ENCODE data around the gene SORCS3.
"Not testable (repeated sequence)": the region's sequence is repeated elsewhere in the genome, so short reads cannot be mapped to it uniquely, and the experiment has no call there.

Gene SORCS3

DNA sequence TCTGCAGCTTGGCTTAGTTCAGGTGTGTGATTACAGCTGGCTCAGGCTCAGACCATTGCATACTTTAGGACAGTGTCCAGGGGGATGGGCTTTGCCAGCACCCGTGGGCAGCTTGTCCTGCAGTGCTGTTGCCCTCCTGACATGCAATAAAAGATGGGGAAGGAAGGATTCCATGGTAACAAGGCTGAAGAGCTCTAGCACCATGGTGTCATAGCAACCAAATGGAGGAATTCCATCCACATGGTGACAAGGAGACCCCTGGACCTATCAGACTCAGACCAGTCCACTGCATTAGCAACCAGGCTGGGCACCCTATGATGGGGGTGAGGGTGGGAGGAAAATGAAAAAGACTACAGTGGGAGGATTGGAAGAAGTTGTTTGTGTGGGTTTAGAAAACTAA is 49.9 kb downstream of the SORCS3 start:
- DNase-seq (ENCODE audit: low spot score), result no peak

DNA sequence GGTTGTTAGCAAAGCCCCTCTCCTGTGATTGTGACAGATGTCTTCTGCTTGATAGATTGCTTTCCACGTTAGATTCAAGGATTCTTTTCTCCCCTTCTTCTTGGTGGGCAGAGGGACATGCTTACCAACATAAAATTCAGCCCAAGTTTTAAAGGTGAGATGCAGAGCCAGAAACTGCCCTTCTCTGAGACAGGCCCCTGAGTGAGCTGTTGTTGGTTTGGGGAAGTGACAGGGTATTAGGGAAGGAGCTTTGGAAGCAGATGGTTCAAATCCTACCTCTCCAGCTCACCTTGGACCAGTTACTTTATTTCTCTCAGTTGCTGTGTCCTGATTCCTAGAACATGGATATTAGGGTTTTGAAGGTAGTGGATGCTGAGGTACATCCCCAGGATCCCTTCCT is 53.0 kb downstream of the SORCS3 start:
- DNase-seq (ENCODE audit: low spot score), result no peak

DNA sequence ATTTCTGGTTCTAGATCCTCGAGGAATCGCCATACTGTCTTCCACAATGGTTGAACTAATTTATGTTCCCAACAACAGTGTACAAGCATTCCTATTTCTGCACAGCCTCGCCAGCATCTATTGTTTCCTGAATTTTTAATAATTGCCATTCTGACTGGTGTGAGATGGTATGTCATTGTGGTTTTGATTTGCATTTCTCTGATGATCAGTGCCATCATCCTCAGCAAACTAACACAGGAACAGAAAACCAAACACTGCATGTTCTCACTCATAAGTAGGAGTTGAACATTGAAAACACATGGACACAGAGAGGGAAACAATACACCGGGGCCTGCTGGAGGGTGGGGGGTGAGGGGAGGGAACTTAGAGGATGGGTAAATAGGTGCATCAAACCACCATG is 62.2 kb downstream of the SORCS3 start:
- not testable (repeated sequence) for DNase-seq (ENCODE audit: low spot score)

DNA sequence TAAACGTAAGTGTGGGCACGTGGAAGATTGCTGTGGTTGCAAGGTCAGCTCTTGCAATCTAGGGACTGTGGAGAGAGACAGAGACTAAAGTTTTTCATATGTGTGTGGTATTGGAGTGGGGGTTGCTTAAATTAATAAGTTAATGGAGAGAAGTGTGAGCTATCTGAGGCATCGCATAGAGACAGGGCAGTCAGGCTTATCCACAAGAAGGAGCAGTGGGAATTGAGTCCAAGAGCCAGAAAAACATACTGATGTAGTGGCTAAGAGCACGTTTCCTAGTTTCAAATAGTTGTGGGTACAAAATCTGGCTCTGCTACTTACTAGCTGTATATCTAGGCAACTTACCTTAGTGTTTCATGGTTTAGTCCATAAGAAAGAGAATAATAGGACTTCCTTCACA is 65.8 kb downstream of the SORCS3 start:
- no peak for DNase-seq (ENCODE audit: low spot score)

DNA sequence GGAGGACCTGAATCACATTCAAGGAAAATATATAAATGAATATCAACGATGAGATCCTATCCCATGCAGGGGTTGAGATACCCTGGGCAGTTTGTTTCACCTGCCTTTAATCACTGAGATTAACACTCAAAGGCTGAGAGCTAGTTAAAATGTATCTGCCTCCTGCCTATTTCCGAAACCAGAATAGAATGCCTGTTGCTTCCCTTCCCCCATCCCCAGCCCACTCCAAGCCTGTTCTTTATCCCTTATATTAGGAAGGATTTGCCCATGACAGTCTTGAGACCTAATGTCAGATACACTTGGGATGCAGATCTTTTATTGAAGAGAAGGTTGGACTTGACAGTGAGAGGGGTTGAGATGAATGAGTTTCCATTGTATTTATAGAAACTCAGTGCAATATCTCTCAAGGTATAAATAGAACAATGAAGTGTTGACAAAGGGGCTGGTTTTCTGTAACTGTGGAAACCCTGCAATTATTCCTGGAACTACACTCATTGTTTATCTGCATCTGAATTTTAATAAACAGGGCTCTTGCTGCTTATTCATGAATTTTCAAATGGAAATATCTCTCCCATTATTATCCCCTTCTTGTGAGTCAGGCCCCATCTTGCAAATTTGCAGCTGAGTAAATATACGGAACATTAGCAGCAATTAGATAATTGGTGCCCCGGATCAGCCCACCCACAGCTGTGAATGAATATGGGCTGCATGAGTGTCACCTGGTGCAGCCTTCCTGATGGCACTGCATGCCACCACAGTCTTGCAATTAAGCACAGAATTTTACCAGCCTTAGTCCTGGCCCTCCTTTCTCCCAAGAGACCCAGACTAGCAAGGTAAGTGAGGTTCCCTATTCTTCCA is 66.7 kb downstream of the SORCS3 start:
- no peak for DNase-seq (ENCODE audit: low spot score)

DNA sequence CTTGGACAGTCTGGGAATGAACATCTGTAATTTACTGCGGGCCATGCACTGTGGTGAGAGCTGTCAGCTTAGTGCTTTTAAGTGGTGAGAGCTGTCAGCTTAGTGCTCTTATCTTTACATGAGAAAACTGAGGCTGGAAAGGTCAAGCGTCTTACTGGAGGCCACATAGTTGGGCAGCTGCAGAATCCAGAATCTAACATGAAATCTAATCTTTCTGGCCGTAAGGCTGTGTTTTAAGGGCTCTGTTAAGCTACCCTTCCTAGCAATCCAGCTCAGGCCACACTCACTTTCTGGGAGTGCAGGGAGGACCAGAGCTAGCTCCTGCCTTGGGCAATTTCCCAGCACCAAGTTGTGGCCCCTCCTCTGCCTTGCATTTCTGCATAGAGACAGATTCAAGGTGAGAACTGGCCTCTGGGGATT is 70.2 kb downstream of the SORCS3 start:
- no peak for DNase-seq (ENCODE audit: low spot score)

DNA sequence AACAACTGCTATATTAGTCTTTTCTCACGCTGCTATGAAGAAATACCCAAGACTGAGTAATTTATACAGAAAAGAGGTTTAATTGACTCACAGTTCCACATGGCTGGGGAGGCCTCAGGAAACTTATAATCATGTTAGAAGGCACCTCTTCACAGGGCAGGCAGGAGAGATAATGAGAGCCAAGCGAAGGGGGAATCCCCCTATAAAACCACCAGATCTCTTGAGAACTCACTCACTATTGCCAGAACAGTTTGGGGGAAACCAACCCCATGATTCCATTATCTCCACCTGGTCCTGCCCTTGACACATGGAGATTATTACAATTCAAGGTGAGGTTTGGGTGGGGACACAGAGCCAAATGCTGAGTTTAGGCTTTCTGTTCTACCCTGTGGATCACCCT is 89.5 kb downstream of the SORCS3 start:
- DNase-seq (ENCODE audit: low spot score), result not testable (repeated sequence)

DNA sequence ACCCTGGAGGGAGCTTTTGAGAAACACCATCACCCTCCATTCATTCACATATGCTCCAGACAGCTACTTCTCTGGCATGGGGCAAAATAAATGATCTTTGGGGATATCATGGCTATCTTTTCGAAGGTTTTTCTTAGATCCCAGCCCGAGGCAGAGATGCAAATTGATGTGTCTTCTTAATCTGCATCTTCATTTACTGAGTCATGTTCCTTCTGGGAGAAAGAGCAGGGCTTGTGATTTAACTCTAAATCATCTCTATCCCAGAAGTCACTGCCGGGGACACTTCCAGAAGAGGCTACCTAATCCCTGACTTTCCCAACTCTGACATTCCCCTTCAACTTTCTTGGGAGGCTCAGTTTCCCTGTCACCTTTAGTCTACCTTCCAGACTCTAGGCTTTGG is 90.1 kb downstream of the SORCS3 start:
- no peak for DNase-seq (ENCODE audit: low spot score)

DNA sequence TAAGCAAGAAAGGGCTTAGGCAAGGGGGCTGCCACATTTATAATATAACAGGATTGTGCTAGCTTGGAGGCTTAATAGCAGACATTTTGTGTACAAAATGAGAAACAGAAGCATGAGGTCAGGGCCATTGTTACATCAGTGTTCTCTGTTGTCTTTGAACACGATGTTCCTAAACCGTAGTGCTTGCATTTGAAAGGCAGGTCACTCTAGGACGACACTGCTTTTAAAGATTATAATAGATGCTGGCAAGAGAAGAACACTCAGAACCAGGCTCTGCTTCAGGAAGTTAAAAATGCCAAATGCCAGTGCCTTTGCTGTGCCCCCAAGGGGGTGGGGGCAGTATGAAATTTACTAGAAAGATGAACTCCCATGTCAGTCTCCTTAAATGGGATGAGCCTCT is 91.1 kb downstream of the SORCS3 start:
- DNase-seq (ENCODE audit: low spot score), result peak; percentile 43

DNA sequence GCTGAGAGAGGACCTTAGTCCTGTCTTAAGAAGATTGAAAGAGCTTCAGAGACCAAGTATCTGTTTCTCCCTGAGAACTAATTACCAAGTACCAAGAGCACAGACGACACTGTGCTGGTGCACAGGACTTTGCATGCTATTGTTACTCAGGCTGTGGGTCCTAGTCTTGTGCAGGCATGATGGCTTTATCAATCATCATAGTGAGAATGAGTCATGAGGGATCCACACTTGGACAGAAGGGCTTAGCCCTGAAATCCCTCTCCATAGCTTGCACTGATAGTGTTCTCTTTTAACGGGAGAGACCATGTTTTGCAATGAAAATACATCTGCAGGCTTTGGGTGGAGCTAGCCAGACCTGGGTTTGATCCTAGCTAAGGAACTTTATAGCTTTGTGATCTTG is 93.3 kb downstream of the SORCS3 start:
- no peak for DNase-seq (ENCODE audit: low spot score)

DNA sequence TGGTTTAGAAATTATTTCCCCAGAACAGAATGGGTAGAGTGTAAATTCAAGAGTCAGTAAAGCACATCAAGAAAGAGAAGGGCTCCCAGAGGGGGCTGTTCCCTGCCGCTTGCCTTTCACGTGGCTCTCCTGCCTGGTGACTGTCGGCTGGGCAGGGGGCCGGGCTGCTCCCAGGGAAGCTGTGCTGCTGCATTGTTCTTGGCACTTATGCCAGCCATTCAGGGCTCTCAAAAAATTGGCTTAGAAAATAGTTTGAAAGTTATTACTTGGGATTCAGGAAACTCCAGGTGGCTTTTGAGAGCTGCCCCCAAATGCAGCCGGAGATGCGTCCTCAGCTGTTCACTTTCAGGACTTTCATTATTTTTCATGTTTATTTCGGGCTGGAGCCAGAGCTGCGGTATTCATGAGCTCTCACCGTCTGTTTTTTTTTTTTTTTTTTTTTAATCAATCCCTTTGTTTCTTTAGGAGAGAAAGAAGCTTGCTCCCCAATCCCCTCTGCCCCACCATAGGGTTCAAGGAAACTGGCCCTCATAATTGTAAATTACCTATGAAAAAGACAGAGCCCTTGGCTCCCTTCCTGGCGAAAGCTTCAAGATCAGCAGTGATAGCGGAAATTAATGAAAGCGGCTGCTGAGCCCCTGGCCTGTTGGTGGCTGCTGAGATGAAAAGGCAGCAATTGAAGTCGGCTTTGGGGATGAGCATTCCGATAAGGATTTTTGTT is 94.1 kb downstream of the SORCS3 start:
- DNase-seq (ENCODE audit: low spot score), result peak; percentile 50

DNA sequence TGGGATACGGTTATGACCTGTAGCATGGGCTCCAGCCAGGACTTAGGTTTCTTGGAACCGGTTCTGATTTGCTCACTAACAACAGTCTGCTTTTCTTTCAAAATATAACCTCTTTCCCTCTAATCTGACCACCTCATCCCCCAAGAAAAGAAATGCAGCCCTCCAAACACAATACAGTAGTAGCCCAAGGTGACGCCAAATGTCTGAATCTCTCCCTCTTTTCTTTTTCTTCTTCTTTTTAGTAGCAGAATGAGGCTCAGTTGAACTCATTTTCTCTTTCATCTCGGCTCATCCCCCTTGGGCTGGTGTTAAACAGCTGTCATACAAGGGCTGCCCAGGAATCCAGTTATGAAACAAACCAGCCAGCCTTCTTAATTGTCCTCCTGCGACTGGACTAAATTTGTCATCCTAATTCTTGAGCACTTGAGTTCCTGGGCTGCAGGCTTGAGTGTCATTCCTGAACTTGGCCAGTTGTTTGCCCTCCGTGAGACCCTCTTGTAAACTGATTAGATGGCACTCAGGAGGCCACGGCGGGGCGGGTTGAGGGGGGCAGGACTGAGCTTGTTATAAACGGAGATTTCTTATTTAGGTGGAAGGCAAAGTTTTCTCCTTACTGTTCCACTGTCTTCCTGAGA is 94.8 kb downstream of the SORCS3 start:
- DNase-seq (ENCODE audit: low spot score), result no peak

DNA sequence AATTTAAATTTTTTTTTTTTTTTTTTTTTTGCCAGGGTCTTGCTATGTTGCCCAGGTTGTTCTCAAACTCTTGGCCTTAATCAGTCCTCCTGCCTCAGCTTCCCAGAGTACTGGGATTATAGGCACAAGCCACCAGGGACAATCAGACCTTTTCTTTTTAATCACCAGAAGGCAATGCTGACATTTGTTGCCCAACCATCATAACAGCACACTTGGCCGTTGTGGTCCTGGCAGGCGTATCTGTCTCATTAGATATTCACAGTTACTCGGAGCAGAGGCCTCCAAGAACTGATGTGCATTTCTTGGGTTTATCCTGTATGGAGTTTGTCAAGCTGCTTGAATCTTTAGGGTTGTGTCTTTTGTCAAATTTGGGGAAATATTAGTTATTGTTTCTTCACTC is 100.0 kb downstream of the SORCS3 start:
- DNase-seq (ENCODE audit: low spot score), result no peak

DNA sequence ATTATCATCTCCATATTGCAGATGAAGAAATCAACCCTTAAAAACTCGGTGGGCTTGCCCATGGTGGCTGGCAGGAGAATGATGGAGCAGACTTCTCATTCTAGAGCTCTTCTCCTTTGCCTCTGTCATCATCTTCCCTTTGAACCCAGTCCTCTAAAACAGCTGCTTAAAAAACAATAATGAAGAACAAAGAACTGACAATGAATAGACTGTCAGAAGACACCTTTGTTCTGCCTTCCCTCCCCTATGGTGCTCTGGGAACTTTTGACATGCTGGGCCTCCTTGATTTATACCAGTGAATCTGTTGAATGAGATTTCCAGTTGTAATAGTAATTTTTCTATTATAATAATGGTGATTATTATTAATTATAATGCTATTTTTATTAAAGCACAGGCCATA is 103.0 kb downstream of the SORCS3 start:
- no peak for DNase-seq (ENCODE audit: low spot score)

DNA sequence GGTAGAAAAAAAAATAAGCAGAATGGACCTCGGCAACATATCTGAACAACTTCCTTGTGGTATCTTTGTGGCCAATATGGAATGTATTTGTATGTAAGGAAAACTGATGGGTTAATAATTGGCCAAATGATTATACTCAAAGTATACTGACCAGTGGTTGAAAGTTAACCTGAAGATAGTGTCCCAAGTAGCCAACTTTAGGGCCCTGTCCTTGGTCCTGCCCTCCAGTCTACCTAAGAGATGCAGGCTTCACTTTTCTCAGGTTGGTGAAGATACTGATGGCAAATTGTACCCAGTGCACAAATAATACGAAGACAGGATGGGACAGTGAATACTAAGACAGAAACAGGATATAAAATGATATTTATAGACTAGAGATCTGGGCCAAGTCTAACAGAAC is 109.2 kb downstream of the SORCS3 start:
- no peak for DNase-seq (ENCODE audit: low spot score)

DNA sequence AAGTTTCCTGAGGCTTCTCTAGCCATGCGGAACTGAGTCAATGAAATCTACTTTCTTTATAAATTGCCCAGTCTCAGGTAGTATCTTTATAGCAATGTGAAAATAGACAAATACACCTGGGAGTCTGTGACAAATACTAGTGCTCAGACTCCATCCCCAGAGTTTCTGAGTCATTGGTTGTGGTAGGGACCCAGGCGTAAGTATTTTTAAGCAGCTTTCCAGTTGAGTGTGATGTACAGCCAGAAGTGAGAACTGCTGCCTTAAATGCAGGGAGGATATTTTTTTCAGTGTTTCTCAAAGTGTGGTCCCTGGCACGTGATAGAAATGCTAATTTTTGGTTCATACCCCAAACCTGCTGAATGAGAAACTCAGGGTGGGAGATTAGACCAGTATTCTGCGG is 121.7 kb downstream of the SORCS3 start:
- DNase-seq (ENCODE audit: low spot score), result no peak

DNA sequence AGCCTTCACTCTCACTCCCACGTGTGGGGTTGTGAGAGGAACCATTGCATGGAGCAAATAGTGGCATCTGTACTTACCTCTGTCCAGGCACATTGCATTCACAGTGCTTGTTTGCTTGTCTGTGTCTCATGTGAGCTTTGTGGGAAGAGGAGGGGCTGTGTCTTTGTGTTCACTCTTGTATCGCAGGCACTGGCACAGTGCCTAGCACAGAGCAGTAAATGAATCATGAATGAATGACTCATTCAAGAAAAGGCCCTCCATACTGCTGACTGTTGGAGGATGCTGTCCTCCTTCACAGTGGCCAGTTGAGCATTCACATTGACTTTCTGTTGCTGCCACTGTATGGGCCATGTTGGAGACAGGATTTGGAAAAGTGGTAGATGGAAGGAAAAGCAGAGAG is 125.3 kb downstream of the SORCS3 start:
- peak; percentile 69 for DNase-seq (ENCODE audit: low spot score)

DNA sequence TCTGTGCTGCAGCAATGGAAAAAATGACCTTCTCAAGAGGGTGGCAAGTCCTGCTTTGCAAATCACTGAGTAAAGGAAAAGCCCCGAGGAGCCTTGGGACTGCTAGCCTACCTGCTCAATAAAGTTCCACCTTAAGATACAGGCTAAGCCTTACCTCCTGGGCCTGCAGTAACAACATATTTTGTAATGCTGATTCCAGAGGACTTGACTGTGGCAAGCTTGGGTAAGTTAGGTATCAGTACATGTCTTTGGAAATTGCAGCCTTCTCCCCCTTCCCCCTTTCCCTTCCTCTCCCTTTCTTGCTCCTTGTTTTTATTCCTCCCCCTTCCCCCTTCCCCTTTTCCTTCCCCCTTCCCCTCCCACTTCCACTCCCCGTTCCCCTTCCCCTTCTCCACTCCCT is 126.2 kb downstream of the SORCS3 start:
- no peak for DNase-seq (ENCODE audit: low spot score)

DNA sequence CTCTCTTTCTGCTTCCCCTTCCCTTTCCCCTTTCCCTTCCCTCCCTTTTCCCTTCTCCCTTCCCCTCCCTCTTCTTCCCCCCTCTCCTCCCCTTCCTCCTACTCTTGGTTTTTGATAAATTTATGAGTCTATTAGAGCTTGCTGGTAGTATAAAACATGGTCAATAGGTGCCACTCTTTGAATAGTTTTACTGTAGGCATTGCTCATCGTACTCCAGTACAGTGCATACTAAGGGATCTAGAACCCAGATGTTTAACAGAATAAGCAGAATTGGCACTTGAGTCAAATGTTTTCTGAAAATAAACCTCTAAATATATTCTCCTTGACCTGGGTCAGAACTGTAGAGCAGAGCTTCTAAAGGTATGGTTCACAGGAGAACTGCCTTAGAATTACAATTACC is 126.7 kb downstream of the SORCS3 start:
- no peak for DNase-seq (ENCODE audit: low spot score)

DNA sequence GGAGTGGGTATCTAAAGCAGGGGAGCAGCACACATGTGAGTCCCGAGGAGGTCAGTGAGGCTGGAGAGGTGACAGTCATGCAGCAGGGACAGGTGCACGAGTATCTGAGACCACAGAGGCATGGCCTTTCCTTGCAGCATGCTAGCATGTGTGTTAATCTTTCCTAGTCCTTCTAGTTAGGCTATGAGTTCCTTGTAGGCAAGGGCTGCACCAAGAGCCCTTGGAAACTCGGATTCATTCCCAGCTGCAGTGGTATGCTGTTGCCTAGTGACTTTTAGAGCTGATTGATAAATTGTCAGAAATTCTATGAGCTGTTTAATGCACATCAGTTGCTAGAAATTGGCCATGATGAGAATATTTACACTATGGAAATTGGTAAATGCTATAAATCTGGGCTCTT is 132.0 kb downstream of the SORCS3 start:
- no peak for DNase-seq (ENCODE audit: low spot score)

DNA sequence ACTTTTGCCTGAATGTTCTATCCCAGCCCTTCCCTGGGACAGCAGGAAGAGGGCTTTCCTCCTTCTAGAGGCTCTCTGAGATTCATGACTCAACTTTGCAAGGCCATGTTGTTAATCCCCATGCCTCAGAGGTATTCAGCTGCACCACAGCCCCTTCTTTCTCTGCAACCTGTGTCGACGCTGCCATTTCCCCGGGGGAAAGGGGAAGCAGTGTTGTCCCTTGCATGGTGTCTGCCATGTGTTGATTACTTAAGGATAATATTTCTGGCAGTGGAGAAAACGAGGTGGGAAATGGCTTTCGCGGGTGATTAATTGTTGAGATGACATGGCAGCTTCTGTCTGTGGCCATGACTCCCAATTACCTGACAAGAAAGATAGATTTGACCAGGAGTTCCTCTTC is 133.1 kb downstream of the SORCS3 start:
- DNase-seq (ENCODE audit: low spot score), result no peak

DNA sequence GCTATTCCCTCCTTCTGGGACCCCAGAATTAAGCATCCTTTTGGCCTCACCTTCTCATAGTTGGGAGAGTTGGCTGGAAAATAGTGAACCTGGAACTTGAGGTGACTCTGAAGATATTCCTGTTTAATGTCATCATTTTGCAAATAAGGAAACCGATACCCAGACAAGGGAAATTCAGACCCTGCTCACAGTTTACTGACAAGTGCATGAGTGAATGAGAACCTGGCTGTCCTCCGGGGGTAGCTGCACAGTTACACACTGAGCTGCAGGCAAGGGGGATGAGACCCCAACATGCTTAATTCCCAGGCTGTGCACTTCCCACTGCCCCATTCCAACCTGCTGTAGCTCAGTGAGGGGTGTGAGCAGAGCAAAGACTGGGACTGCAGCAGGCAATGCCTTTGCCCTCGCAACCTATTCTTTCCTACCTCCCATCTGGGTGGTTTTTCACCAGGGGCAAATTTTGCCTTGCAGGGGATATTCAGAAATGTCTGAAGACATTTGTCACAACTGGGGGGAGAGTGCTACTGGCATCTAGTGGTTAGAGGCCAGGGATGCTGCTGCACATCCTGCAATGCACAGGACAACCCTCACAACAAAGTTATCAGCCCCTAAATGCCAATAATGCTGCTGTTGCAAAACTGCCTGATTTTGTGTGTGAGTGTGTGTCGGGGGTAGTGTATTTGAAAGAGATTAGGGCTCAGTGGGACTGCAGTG is 136.2 kb downstream of the SORCS3 start:
- peak; percentile 48 for DNase-seq (ENCODE audit: low spot score)

Measured in Ammon's horn (tissue), 1 donor.